ENCODE measurements around the gene RABGEF1.

DNA sequence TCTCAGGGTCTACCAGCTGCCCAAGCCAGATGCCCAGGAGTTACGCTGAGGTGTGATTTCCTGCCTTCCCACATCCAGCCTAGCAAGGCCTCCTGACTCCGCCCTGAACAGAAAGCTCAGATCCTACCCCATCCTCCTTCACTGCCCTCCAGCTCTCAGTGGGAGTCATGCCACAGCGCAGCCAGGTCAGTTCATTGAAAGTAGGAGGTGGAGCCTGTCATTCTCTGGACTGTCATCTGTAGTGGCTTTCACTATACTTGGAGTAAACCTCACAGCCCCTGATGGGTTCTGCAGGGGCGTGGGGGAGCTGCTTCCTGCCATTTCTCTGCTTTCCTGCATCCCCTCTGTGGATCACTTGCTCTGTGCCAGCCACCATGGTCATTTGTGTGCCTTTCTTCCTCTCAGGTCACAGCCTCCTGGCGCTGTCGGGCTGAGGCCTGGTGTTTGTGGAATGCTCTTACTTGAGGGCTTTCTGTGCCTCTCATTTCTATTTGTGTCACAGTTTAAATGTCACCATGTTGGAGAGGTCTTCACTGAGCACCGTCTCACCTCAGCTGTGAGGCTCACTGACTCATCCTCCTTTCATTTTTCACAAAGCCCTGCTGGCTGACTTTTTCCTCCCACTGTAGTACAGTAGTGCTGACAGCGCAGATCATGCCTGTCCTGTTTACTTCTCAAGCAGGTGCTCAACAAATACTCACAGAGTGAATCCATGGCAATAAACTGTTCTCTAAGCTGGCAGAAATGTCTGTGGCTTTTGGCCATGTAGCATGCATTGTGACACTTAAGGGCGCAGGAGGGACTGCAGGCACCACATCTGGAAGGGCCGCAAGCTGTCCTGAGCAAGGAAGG, 119.5 kb downstream of the RABGEF1 start:
- TF ChIP-seq EZH2 (IDR thresholded peaks at IDR 0.05; ENCODE audit: borderline replicate concordance): no peak
- TF ChIP-seq, protein P1, sequence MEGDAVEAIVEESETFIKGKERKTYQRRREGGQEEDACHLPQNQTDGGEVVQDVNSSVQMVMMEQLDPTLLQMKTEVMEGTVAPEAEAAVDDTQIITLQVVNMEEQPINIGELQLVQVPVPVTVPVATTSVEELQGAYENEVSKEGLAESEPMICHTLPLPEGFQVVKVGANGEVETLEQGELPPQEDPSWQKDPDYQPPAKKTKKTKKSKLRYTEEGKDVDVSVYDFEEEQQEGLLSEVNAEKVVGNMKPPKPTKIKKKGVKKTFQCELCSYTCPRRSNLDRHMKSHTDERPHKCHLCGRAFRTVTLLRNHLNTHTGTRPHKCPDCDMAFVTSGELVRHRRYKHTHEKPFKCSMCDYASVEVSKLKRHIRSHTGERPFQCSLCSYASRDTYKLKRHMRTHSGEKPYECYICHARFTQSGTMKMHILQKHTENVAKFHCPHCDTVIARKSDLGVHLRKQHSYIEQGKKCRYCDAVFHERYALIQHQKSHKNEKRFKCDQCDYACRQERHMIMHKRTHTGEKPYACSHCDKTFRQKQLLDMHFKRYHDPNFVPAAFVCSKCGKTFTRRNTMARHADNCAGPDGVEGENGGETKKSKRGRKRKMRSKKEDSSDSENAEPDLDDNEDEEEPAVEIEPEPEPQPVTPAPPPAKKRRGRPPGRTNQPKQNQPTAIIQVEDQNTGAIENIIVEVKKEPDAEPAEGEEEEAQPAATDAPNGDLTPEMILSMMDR (IDR thresholded peaks at IDR 0.05; ENCODE audit: poor library complexity): no peak
- no peak for TF ChIP-seq EZH2phosphoT487 (IDR thresholded peaks at IDR 0.05; ENCODE audit: low read depth, severe bottlenecking, unreplicated experiment)

Data from hepatocyte (in vitro differentiated cells).